Loucy (cell line): ENCODE data around the gene ICA1L.

Experiments used
- H2AFZ ChIP-seq: fragments of 200-600 bp; sonication (generic); 2 replicates; pipeline ENCODE4 v1.6.0; 2016; ENCODE audit warnings: antibody characterized with exemption, mild to moderate bottlenecking, low read length, moderate library complexity
- H3F3A ChIP-seq: fragments of 200-600 bp; 2 replicates; pipeline ENCODE4 v1.6.0; 2016; ENCODE audit warnings: antibody characterized with exemption, low read depth, mild to moderate bottlenecking
- H3K27me3 ChIP-seq: fragments of 200-600 bp; sonication (generic); 2 replicates; pipeline ENCODE4 v1.6.1; 2014; ENCODE audit warnings: low read length, mild to moderate bottlenecking; ENCODE audit not compliant: insufficient read depth, poor library complexity, severe bottlenecking
- H3K36me3 ChIP-seq: fragments of 200-600 bp; sonication (generic); 2 replicates; pipeline ENCODE4 v1.6.1; 2016; ENCODE audit warnings: low read length; ENCODE audit not compliant: insufficient read depth
- H3K4me1 ChIP-seq: fragments of 200-600 bp; sonication (generic); 2 replicates; pipeline ENCODE4 v1.5.1; 2014; ENCODE audit warnings: low read length, mild to moderate bottlenecking; ENCODE audit not compliant: insufficient read depth, poor library complexity, severe bottlenecking
- H3K4me2 ChIP-seq: fragments of 200-600 bp; sonication (generic); 2 replicates; pipeline ENCODE4 v1.6.0; 2014; ENCODE audit warnings: antibody characterized with exemption, low read length, low read depth, mild to moderate bottlenecking; ENCODE audit not compliant: poor library complexity, severe bottlenecking
- H3K4me3 ChIP-seq: fragments of 200-600 bp; sonication (generic); 2 replicates; pipeline ENCODE4 v1.5.1; 2014; ENCODE audit warnings: low read length, mild to moderate bottlenecking, mixed read lengths; ENCODE audit not compliant: poor library complexity, severe bottlenecking
- H3K79me2 ChIP-seq: fragments of 200-600 bp; sonication (generic); 2 replicates; pipeline ENCODE4 v1.6.1; 2014; ENCODE audit warnings: low read length; ENCODE audit not compliant: insufficient read depth
- H3K9ac ChIP-seq: fragments of 200-600 bp; sonication (generic); 2 replicates; pipeline ENCODE4 v1.6.0; 2014; ENCODE audit warnings: mild to moderate bottlenecking, low read depth, low read length, moderate library complexity; ENCODE audit not compliant: poor library complexity, severe bottlenecking
- H3K9me2 ChIP-seq: fragments of 200-600 bp; sonication (generic); replicated peaks from 2 replicates; pipeline ENCODE4 v1.6.1; 2016; ENCODE audit warnings: low read depth, low read length, mixed read lengths
- H3K9me3 ChIP-seq: fragments of 200-600 bp; sonication (generic); 2 replicates; pipeline ENCODE4 v1.6.1; 2014; ENCODE audit warnings: mild to moderate bottlenecking, antibody characterized with exemption, low read length, low read depth; ENCODE audit not compliant: insufficient read depth
- H4K20me1 ChIP-seq: fragments of 200-600 bp; sonication (generic); 2 replicates; pipeline ENCODE4 v1.6.0; 2014; ENCODE audit warnings: antibody characterized with exemption, low read length, mild to moderate bottlenecking; ENCODE audit not compliant: insufficient read depth, poor library complexity, severe bottlenecking
- EZH2phosphoT487 ChIP-seq: fragments of 200-600 bp; IDR thresholded peaks from 2 replicates; pipeline ENCODE4 v1.6.1; 2018; ENCODE audit warnings: antibody characterized with exemption, mild to moderate bottlenecking, moderate library complexity, borderline replicate concordance
- TF ChIP-seq, protein P1 (sequence below): fragments of 200-600 bp; sonication (generic); conservative IDR thresholded peaks from 2 replicates; pipeline ENCODE4 v1.5.1; 2014; ENCODE audit warnings: mild to moderate bottlenecking, antibody characterized with exemption, low read length

ICA1L gene

DNA sequence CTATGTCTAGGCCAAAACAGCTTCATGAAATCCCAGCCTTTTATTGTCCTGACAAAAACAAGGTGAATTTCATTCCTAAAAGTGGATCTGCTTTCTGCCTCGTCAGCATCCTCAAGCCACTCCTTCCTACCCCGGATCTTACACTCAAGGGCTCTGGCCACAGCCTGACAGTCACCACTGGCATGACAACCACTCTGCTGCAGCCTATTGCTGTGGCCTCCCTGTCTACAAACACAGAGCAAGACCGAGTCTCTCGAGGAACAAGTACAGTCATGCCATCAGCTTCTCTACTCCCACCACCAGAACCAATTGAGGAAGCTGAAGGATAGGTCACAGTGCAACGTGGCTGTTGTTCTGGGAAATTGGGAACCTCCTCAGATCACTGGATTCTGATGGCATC lies 106.1 kb downstream of the ICA1L start:
- H3K4me2 ChIP-seq, result no peak overlapping the region
- H3K9me3 ChIP-seq, result no peaks in the 10 kb centered on the region
- TF ChIP-seq, protein P1, sequence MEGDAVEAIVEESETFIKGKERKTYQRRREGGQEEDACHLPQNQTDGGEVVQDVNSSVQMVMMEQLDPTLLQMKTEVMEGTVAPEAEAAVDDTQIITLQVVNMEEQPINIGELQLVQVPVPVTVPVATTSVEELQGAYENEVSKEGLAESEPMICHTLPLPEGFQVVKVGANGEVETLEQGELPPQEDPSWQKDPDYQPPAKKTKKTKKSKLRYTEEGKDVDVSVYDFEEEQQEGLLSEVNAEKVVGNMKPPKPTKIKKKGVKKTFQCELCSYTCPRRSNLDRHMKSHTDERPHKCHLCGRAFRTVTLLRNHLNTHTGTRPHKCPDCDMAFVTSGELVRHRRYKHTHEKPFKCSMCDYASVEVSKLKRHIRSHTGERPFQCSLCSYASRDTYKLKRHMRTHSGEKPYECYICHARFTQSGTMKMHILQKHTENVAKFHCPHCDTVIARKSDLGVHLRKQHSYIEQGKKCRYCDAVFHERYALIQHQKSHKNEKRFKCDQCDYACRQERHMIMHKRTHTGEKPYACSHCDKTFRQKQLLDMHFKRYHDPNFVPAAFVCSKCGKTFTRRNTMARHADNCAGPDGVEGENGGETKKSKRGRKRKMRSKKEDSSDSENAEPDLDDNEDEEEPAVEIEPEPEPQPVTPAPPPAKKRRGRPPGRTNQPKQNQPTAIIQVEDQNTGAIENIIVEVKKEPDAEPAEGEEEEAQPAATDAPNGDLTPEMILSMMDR, result no peak
- no peak for TF ChIP-seq EZH2phosphoT487

DNA sequence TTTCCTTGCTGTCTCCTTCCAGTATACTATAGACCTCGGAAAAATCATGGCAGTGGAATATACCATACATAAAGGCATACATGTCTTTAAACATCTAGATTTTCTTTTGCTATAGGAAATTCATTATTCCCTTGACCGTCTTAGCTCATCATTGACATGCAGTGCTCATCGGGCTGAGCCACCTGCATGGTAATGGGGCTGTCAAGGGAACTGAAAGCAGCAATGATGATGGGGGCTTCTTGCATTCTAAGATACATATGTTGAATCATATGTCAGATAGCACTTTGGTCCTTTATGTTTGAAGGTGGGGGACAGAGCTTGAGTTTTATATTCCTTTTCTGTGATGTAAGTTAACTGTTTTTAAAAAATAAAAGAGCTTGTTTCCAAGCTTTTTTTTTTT lies 106.6 kb downstream of the ICA1L start:
- H4K20me1 ChIP-seq, result no peaks in the 10 kb centered on the region
- no peak overlapping the region for H3K9ac ChIP-seq
- H3K79me2 ChIP-seq, result no peaks in the 10 kb centered on the region
- H3K9me2 ChIP-seq, result no peaks in the 10 kb centered on the region
- H3K36me3 ChIP-seq, result peaks cover 46% of the 10 kb centered on the region; the same call in 1 of the 2 replicates
- H3F3A ChIP-seq, result peaks cover 3% of the 10 kb centered on the region; the same call in 1 of the 2 replicates
- peaks cover 4% of the 10 kb centered on the region for H3K4me1 ChIP-seq
- H3K4me3 ChIP-seq, result no peak overlapping the region
- H3K27me3 ChIP-seq, result no peaks in the 10 kb centered on the region
- TF ChIP-seq, protein P1, result no peak
- no peak overlapping the region for H2AFZ ChIP-seq
- H3K4me2 ChIP-seq, result no peak overlapping the region
- no peaks in the 10 kb centered on the region for H3K9me3 ChIP-seq

More for the DNA sequence above, 106.1 kb downstream of the ICA1L start:
- Histone ChIP-seq H4K20me1 (no peaks in the 10 kb centered on the region), H3F3A (peaks cover 3% of the 10 kb centered on the region; the same call in 1 of the 2 replicates), H3K9ac (no peak overlapping the region), H3K4me1 (peaks cover 4% of the 10 kb centered on the region), H3K4me3 (no peak overlapping the region), H3K27me3 (no peaks in the 10 kb centered on the region), H2AFZ (no peak overlapping the region), H3K9me2 (no peaks in the 10 kb centered on the region), H3K79me2 (no peaks in the 10 kb centered on the region), H3K36me3 (peaks cover 44% of the 10 kb centered on the region; the same call in 1 of the 2 replicates)

DNA sequence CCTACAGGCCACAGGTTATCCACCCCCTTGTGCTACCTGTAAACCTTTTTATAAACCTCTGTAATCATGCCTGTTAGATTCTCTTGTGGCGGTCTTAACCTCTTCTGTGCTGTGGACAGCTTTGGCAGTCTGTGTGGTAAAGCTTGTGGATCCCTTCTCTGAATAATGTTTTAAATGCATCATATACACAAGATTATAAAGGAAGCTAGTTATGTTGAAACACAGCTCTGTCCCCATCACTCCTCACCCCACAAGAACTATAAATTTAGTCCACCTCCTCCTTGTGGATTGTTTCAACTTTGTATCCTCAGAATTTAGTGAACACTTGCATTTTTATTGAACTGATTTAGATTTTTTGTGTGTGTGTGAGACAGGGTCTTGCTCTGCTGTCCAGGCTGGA lies 107.7 kb downstream of the ICA1L start:
- peaks cover 4% of the 10 kb centered on the region for H3K4me1 ChIP-seq
- H4K20me1 ChIP-seq, result no peaks in the 10 kb centered on the region
- peaks cover 3% of the 10 kb centered on the region; the same call in 1 of the 2 replicates for H3F3A ChIP-seq
- H3K36me3 ChIP-seq, result peaks cover 52% of the 10 kb centered on the region; the same call in 1 of the 2 replicates
- H3K9ac ChIP-seq, result no peak overlapping the region
- no peaks in the 10 kb centered on the region for H3K9me2 ChIP-seq
- H3K79me2 ChIP-seq, result no peaks in the 10 kb centered on the region
- no peak overlapping the region for H3K4me2 ChIP-seq
- no peaks in the 10 kb centered on the region for H3K9me3 ChIP-seq
- no peak overlapping the region for H3K4me3 ChIP-seq
- no peaks in the 10 kb centered on the region for H3K27me3 ChIP-seq
- no peak for TF ChIP-seq EZH2phosphoT487
- TF ChIP-seq, protein P1, result no peak
- no peak overlapping the region for H2AFZ ChIP-seq
